HG03571 (cell line): ENCODE data around the gene C19orf85.
"Not testable (repeated sequence)": the region's sequence is repeated elsewhere in the genome, so short reads cannot be mapped to it uniquely, and the experiment has no call there.

Source experiments
- ATAC-seq: cut with Tn5 transposase; IDR thresholded peaks from one replicate; pipeline ENCODE4 v1.9.1; 2021; ENCODE audit not compliant: unreplicated experiment

The C19orf85 gene

GRCh38 chr19:55442372-55442961, 22.1 kb downstream of the C19orf85 start:
- no peak for ATAC-seq

GRCh38 chr19:55441692-55442321, 22.7 kb downstream of the C19orf85 start:
- no peak for ATAC-seq

- no peak for ATAC-seq
Observed at GRCh38 chr19:55441319-55441691, 23.2 kb downstream of the C19orf85 start.

- no peak for ATAC-seq
Observed at GRCh38 chr19:55440411-55441105, 24.0 kb downstream of the C19orf85 start.

GRCh38 chr19:55439052-55439451, 25.5 kb downstream of the C19orf85 start:
- ATAC-seq, result no peak

GRCh38 chr19:55437410-55437809, 27.1 kb downstream of the C19orf85 start:
- no peak for ATAC-seq

- ATAC-seq, result no peak
Observed at GRCh38 chr19:55436847-55437246, 27.7 kb downstream of the C19orf85 start.

- no peak for ATAC-seq
Observed at GRCh38 chr19:55435020-55435419, 29.5 kb downstream of the C19orf85 start.

- no peak for ATAC-seq
Observed at GRCh38 chr19:55434356-55434919, 30.1 kb downstream of the C19orf85 start.

- no peak for ATAC-seq
Observed at GRCh38 chr19:55433292-55433691, 31.3 kb downstream of the C19orf85 start.

- no peak for ATAC-seq
Observed at GRCh38 chr19:55432241-55432959, 32.2 kb downstream of the C19orf85 start.

GRCh38 chr19:55431183-55431582, 33.4 kb downstream of the C19orf85 start:
- ATAC-seq, result no peak

GRCh38 chr19:55426042-55426441, 38.5 kb downstream of the C19orf85 start:
- no peak for ATAC-seq

- no peak for ATAC-seq
Observed at GRCh38 chr19:55424518-55424917, 40.0 kb downstream of the C19orf85 start.

- ATAC-seq, result no peak
Observed at GRCh38 chr19:55423225-55424005, 41.1 kb downstream of the C19orf85 start.

- not testable (repeated sequence) for ATAC-seq
Observed at GRCh38 chr19:55421281-55421680, 43.3 kb downstream of the C19orf85 start.

- no peak for ATAC-seq
Observed at GRCh38 chr19:55419624-55420236, 44.8 kb downstream of the C19orf85 start.

- no peak for ATAC-seq
Observed at GRCh38 chr19:55419103-55419502, 45.4 kb downstream of the C19orf85 start.

- ATAC-seq, result no peak
Observed at GRCh38 chr19:55418185-55418584, 46.4 kb downstream of the C19orf85 start.
